GM12878 (cell line): ENCODE measurements around the gene MRPL12.

Source experiments
- ESRRA ChIP-seq: IDR thresholded peaks from 2 replicates; pipeline ENCODE4 v1.6.1; 2012; ENCODE audit warnings: mild to moderate bottlenecking, low read length, improper control_type of control experiment
- MTA3 ChIP-seq: IDR thresholded peaks from 2 replicates; pipeline ENCODE4 v1.6.1; 2012; ENCODE audit warnings: low read length, inconsistent platforms, borderline replicate concordance
- POLR2A ChIP-seq: IDR thresholded peaks from 2 replicates; pipeline ENCODE4 v1.6.1; 2011; ENCODE audit warnings: low read depth, mild to moderate bottlenecking, low read length
- TAF1 ChIP-seq: IDR thresholded peaks from 2 replicates; pipeline ENCODE4 v1.6.1; 2011; ENCODE audit warnings: mild to moderate bottlenecking, low read depth, low read length, borderline replicate concordance
- TCF7 ChIP-seq: IDR thresholded peaks from 2 replicates; pipeline ENCODE4 v1.6.1; 2014; ENCODE audit warnings: antibody characterized with exemption, borderline replicate concordance
- TF ChIP-seq, protein P1 (sequence below), 3 experiments: IDR thresholded peaks in 2 of 3; conservative IDR thresholded peaks in 1 of 3; 2 replicates each; pipeline ENCODE4 v1.5.1; 2011; ENCODE audit warnings: low read depth in 3 of 3, low read length in 3 of 3, mild to moderate bottlenecking in 3 of 3, control low read depth in 2 of 3, moderate library complexity in 2 of 3, inconsistent platforms in 1 of 3, mixed read lengths in 1 of 3; ENCODE audit not compliant: control insufficient read depth in 2 of 3, insufficient read depth in 1 of 3; ENCODE audit errors: extremely low read depth in 1 of 3
- TF ChIP-seq, protein P2 (sequence below): fragments of 450-650 bp; IDR thresholded peaks from 2 replicates; pipeline ENCODE4 v1.6.1; 2014; ENCODE audit warnings: mild to moderate bottlenecking

DNA sequence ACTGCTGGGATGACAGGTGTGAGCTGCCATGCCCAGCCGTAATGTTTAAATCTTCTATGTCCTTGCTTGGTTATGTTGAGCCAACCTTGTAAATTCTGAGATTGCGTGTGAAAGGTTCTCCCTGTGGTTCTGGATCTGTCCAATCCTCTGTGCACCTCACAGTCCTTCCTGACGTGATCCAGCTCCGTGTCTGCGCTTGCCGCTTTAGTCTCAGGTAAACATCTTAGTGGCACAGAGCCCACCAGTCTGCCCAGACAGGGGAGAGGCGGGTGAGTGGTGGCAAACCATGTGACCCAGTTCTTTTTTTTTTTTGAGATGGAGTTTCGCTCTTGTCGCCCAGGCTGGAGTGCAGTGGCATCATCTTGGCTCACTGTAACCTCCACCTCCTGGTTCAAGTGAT is 22.8 kb downstream of the MRPL12 start:
- TF ChIP-seq, protein P1, sequence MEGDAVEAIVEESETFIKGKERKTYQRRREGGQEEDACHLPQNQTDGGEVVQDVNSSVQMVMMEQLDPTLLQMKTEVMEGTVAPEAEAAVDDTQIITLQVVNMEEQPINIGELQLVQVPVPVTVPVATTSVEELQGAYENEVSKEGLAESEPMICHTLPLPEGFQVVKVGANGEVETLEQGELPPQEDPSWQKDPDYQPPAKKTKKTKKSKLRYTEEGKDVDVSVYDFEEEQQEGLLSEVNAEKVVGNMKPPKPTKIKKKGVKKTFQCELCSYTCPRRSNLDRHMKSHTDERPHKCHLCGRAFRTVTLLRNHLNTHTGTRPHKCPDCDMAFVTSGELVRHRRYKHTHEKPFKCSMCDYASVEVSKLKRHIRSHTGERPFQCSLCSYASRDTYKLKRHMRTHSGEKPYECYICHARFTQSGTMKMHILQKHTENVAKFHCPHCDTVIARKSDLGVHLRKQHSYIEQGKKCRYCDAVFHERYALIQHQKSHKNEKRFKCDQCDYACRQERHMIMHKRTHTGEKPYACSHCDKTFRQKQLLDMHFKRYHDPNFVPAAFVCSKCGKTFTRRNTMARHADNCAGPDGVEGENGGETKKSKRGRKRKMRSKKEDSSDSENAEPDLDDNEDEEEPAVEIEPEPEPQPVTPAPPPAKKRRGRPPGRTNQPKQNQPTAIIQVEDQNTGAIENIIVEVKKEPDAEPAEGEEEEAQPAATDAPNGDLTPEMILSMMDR (IDR thresholded peaks at IDR 0.05 in 2 of 3, conservative IDR thresholded peaks at IDR 0.05 in 1 of 3; ENCODE audit: control insufficient read depth in 2 of 3, extremely low read depth in 1 of 3, insufficient read depth in 1 of 3, low read depth in 3 of 3, low read length in 3 of 3) = no peak
- TF ChIP-seq POLR2A = no peak
- TF ChIP-seq MTA3 = no peak
- no peak for TF ChIP-seq TAF1
- TF ChIP-seq, protein P2, sequence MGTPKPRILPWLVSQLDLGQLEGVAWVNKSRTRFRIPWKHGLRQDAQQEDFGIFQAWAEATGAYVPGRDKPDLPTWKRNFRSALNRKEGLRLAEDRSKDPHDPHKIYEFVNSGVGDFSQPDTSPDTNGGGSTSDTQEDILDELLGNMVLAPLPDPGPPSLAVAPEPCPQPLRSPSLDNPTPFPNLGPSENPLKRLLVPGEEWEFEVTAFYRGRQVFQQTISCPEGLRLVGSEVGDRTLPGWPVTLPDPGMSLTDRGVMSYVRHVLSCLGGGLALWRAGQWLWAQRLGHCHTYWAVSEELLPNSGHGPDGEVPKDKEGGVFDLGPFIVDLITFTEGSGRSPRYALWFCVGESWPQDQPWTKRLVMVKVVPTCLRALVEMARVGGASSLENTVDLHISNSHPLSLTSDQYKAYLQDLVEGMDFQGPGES = no peak
- TF ChIP-seq TCF7 = no peak
- no peak for TF ChIP-seq ESRRA
